ENCODE measurements around the gene ALPK3. TPM values are rescaled to one million over a fixed set of nuclear protein-coding genes. Genes with fewer than 3 reads are reported as not detected.

ALPK3 gene
- polyA plus RNA-seq, 2 donors = 1.8 to 10.5 TPM

DNA sequence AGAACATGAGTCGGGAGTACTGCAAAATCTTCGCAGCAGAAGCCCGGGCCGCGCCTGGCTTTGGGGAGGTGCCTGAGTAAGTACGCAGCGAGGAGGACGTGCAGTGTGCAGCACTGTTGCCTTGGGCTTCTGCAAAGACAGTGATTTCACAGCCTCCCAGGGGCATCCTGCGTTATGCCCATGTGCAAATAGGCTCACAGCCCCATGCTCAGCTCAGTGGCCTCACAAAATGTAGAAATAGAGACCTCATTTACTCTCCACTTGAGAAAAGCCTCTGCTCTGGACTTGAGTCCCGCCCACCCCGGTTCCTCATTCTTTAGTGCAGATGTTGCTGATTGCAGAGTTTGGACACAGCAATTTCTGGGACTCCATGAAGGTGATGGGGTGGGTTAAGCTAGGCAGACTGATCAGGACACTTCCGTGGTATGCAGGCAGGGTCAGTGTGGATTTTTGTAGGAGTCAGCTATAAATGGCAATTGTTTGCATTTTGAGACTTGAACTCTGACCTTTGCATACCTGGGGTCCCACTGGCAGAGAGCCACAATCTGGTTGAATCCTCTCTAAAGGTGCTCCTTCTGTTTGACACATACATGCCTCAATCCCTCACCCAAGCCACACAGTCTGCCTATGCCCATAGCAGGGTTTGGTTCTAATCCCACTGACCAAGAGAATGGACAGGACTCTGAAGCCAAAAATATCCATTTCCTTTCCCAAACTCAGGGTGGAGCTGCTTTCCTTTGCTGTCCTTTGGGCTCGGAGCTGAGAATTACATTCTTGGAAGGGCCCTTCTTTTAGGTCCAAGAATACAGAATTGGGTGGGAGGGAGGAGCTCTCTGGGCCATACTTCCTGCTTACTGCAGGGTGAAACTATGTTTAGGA lies 46.6 kb downstream of the ALPK3 start:
- Histone ChIP-seq H3K36me3 (ENCODE audit: control insufficient read depth in 2 of 2, insufficient read depth in 2 of 2, low read length in 1 of 2) (peaks cover 0 to 4% of the 10 kb centered on the region in 2 donors), H3K4me3 (ENCODE audit: low read depth in 1 of 2, low read length in 2 of 2) (no peak overlapping the region), H3K4me1 (ENCODE audit: control insufficient read depth in 2 of 2, insufficient read depth in 2 of 2, low read length in 1 of 2) (peaks cover 5 to 10% of the 10 kb centered on the region in 2 donors), H3K27ac (ENCODE audit: low read depth in 2 of 2, low read length in 1 of 2) (no peak overlapping the region), H3K9me3 (ENCODE audit: control insufficient read depth in 2 of 2, insufficient read depth in 1 of 2, low read depth in 1 of 2, low read length in 1 of 2) (peaks cover 0 to 3% of the 10 kb centered on the region in 2 donors), H3K27me3 (ENCODE audit: control insufficient read depth in 1 of 2, insufficient read depth in 2 of 2, low read length in 2 of 2) (no peaks in the 10 kb centered on the region)
- 79 to 84% methylated on average over 13 of the region's 13 CpGs for WGBS, 2 donors

DNA sequence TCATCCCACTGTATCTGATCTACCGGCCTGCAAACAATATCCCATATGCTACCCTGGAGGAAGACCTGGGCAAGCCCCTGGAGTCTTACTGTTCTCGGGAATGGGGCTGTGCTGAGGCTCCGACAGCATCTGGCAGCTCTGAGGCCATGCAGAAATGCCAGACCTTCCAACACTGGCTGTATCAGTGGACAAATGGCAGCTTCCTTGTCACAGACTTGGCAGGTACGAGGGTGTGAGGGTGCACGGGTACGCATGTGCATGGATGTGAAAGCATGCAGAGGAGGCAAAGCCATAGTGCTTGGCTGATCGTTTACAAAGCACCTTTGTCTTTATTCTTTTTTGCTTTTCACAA lies 47.3 kb downstream of the ALPK3 start:
- Histone ChIP-seq H3K9me3 (ENCODE audit: control insufficient read depth in 2 of 2, insufficient read depth in 1 of 2, low read depth in 1 of 2, low read length in 1 of 2) (peaks cover 0 to 3% of the 10 kb centered on the region in 2 donors), H3K27ac (ENCODE audit: low read depth in 2 of 2, low read length in 1 of 2) (no peak overlapping the region), H3K27me3 (ENCODE audit: control insufficient read depth in 1 of 2, insufficient read depth in 2 of 2, low read length in 2 of 2) (no peaks in the 10 kb centered on the region), H3K36me3 (ENCODE audit: control insufficient read depth in 2 of 2, insufficient read depth in 2 of 2, low read length in 1 of 2) (peaks cover 0 to 4% of the 10 kb centered on the region in 2 donors), H3K4me1 (ENCODE audit: control insufficient read depth in 2 of 2, insufficient read depth in 2 of 2, low read length in 1 of 2) (peaks cover 4 to 6% of the 10 kb centered on the region in 2 donors), H3K4me3 (ENCODE audit: low read depth in 1 of 2, low read length in 2 of 2) (no peak overlapping the region)
- 78 to 79% methylated on average over 7 of the region's 7 CpGs for WGBS, 2 donors

DNA sequence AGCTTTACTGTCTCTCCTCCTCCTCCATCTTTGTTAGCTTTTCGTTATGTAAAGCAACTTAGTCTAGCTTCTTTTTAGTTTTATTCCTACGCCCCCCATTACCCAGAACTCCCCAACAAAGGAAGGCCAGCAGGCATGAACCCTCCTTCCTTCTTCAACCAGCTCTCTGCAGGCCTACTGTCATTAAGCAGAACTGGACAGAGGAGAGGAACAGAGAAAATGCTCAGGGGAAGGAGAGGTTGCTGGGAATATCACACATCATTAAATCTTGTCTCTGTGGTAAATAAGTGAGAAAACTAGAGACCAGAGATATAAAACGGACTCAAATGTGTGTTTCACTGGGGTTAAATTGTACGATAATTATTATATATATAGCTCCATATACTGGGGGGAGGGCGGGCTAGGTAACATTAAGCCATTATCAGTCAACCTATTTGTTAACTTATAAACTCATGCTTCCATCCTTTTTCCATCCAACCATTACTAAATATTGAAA lies 48.0 kb downstream of the ALPK3 start:
- 90 to 91% methylated on average over 5 of the region's 5 CpGs for WGBS, 2 donors
- Histone ChIP-seq H3K4me3 (ENCODE audit: low read depth in 1 of 2, low read length in 2 of 2) (no peak overlapping the region), H3K4me1 (ENCODE audit: control insufficient read depth in 2 of 2, insufficient read depth in 2 of 2, low read length in 1 of 2) (no peaks in the 10 kb centered on the region), H3K9me3 (ENCODE audit: control insufficient read depth in 2 of 2, insufficient read depth in 1 of 2, low read depth in 1 of 2, low read length in 1 of 2) (no peaks in the 10 kb centered on the region), H3K36me3 (ENCODE audit: control insufficient read depth in 2 of 2, insufficient read depth in 2 of 2, low read length in 1 of 2) (peaks cover 0 to 6% of the 10 kb centered on the region in 2 donors), H3K27ac (ENCODE audit: low read depth in 2 of 2, low read length in 1 of 2) (no peak overlapping the region), H3K27me3 (ENCODE audit: control insufficient read depth in 1 of 2, insufficient read depth in 2 of 2, low read length in 2 of 2) (no peaks in the 10 kb centered on the region)

DNA sequence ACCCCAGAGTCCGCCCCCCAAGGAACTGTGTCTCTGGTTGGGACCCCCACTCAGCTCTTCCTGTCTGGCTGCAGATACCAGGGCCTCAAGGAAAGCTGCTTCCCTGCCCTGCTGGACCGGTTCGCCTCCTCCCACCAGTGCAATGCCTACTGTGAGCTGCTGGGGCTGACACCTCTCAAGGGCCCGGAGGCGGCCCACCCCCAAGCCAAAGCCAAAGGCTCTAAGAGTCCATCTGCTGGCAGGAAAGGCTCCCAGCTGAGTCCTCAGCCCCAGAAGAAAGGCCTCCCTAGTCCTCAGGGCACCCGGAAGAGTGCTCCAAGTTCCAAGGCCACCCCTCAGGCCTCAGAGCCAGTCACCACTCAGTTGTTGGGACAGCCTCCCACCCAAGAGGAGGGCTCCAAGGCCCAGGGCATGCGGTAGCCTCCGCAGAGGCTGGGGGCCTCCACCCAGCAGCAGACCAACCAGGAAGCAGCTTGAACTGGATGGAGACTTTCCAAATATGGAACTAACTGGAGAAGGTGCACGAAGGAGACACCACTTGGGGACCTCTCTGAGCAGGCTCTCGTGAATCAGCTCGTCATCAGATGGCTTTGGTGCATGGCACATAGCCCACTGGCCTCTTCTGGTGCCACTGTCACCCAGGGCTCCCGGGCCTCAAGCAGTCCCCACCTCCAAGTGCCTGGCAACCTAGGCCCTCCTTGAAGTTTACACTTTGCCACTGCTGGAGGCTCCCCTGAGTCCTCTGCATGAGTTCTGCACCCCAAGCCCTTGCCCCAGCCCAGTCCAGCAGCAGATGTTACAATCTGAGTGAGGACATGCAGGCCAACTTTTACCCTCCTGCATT lies 51.1 kb downstream of the ALPK3 start:
- WGBS, 2 donors = 87% methylated on average over 12 of the region's 12 CpGs
- H3K36me3 ChIP-seq (ENCODE audit: control insufficient read depth in 2 of 2, insufficient read depth in 2 of 2, low read length in 1 of 2) = peaks cover 0 to 6% of the 10 kb centered on the region in 2 donors
- H3K9me3 ChIP-seq (ENCODE audit: control insufficient read depth in 2 of 2, insufficient read depth in 1 of 2, low read depth in 1 of 2, low read length in 1 of 2) = no peaks in the 10 kb centered on the region
- H3K27ac ChIP-seq (ENCODE audit: low read depth in 2 of 2, low read length in 1 of 2) = no peak overlapping the region
- H3K4me3 ChIP-seq (ENCODE audit: low read depth in 1 of 2, low read length in 2 of 2) = no peak overlapping the region
- H3K4me1 ChIP-seq (ENCODE audit: control insufficient read depth in 2 of 2, insufficient read depth in 2 of 2, low read length in 1 of 2) = no peaks in the 10 kb centered on the region
- H3K27me3 ChIP-seq (ENCODE audit: control insufficient read depth in 1 of 2, insufficient read depth in 2 of 2, low read length in 2 of 2) = no peaks in the 10 kb centered on the region

DNA sequence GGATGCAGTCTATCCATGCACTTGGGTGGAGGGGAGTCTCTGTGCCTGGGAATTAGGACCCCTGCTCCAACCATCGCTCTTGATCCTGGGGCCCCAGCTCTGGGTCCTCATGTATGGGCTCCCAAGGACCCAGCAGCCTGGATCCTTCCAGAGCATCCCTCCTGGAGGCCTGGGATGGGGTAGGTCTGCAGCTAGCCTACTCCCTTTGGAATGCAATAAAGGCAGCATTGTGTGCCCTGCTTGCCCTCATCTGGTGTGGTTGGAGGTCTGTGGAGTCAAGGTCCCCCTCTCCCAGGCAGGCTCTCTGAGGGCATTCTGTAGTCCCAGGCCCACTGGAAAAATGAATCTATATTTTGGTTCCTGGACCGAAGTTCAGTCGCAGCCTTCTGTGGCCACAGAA lies 52.4 kb downstream of the ALPK3 start:
- 92 to 95% methylated on average over 3 of the region's 3 CpGs for WGBS, 2 donors
- Histone ChIP-seq H3K4me1 (ENCODE audit: control insufficient read depth in 2 of 2, insufficient read depth in 2 of 2, low read length in 1 of 2) (no peaks in the 10 kb centered on the region), H3K9me3 (ENCODE audit: control insufficient read depth in 2 of 2, insufficient read depth in 1 of 2, low read depth in 1 of 2, low read length in 1 of 2) (no peaks in the 10 kb centered on the region), H3K27ac (ENCODE audit: low read depth in 2 of 2, low read length in 1 of 2) (no peak overlapping the region), H3K36me3 (ENCODE audit: control insufficient read depth in 2 of 2, insufficient read depth in 2 of 2, low read length in 1 of 2) (peaks cover 0 to 6% of the 10 kb centered on the region in 2 donors), H3K27me3 (ENCODE audit: control insufficient read depth in 1 of 2, insufficient read depth in 2 of 2, low read length in 2 of 2) (no peaks in the 10 kb centered on the region), H3K4me3 (ENCODE audit: low read depth in 1 of 2, low read length in 2 of 2) (no peak overlapping the region)

DNA sequence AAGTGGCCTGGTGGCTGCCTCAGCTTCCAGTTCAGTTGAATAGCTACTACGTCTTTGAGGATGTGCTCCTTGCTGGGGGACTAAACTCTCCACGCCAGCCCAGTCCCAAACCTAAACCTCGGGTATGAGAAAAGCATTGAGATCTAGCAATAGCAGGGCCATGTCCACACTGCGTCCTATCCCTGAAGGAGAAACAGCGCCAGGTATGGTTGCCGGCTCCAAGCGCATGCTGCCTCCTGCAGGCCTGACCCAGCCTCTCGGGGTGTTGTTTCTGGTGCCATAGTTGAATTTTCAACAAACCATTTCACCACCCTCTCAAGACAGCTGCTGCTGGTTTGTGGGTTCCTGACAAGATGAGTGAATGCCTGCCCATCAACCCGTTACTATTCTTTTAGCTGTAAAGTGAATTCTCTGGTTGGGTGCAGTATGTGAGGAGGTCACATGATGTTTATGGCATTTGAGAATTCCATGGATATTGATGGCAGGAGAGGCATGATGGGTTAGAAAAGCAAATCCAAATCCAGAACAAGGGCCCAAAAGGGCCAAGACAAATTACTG lies 54.4 kb downstream of the ALPK3 start:
- no peaks in the 10 kb centered on the region for H3K27me3 ChIP-seq (ENCODE audit: control insufficient read depth in 1 of 2, insufficient read depth in 2 of 2, low read length in 2 of 2)
- no peaks in the 10 kb centered on the region for H3K4me1 ChIP-seq (ENCODE audit: control insufficient read depth in 2 of 2, insufficient read depth in 2 of 2, low read length in 1 of 2)
- H3K4me3 ChIP-seq (ENCODE audit: low read depth in 1 of 2, low read length in 2 of 2) = no peak overlapping the region
- 91 to 93% methylated on average over 9 of the region's 9 CpGs for WGBS, 2 donors
- H3K9me3 ChIP-seq (ENCODE audit: control insufficient read depth in 2 of 2, insufficient read depth in 1 of 2, low read depth in 1 of 2, low read length in 1 of 2) = no peaks in the 10 kb centered on the region
- peaks cover 0 to 6% of the 10 kb centered on the region in 2 donors for H3K36me3 ChIP-seq (ENCODE audit: control insufficient read depth in 2 of 2, insufficient read depth in 2 of 2, low read length in 1 of 2)
- no peak overlapping the region for H3K27ac ChIP-seq (ENCODE audit: low read depth in 2 of 2, low read length in 1 of 2)

DNA sequence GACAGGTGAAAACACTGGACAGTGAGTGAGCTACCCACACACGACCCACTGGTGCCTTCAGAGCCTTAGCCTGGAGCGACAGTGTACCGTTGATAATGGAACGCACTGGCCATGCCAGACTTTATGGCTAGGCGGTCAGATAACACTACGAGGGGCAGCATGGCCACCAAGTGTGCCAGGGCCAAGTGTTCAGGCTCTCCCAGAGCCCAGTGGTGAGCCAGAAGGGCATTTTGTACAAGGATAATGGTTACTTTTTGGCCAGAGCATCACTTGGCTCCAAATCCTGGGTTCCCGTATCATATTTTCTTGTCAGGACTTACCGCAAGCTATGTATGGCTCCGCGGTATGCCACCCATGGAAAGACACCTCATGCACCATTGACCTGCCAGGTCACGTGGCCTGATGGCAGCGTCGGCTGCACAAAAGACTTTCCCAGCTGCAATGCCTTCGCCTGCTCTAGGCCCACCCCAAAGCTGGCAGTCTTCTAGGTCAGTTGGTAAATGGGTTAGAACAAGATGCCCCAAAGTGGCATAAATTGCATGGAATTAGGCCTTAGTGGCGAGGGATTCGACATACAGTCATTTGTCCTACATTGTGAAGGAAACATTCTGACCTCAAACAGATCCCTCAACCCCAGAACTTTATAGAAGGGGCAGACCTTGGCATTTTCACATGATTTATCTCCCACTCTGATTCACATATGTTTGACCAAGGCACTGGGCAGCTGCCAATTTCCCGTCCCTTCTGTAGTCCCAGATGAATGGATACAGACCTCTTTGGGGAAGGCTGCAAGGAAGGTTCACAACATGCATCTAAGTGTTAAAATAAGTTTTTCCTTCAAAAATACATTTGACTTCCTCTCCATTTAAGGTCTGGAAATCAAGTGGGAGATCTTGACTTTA lies 55.1 kb downstream of the ALPK3 start:
- WGBS, 2 donors = 87 to 91% methylated on average over 17 of the region's 17 CpGs
- H3K27me3 ChIP-seq (ENCODE audit: control insufficient read depth in 1 of 2, insufficient read depth in 2 of 2, low read length in 2 of 2) = no peaks in the 10 kb centered on the region
- H3K4me3 ChIP-seq (ENCODE audit: low read depth in 1 of 2, low read length in 2 of 2) = no peak overlapping the region
- peaks cover 0 to 5% of the 10 kb centered on the region in 2 donors for H3K36me3 ChIP-seq (ENCODE audit: control insufficient read depth in 2 of 2, insufficient read depth in 2 of 2, low read length in 1 of 2)
- H3K27ac ChIP-seq (ENCODE audit: low read depth in 2 of 2, low read length in 1 of 2) = no peak overlapping the region
- H3K9me3 ChIP-seq (ENCODE audit: control insufficient read depth in 2 of 2, insufficient read depth in 1 of 2, low read depth in 1 of 2, low read length in 1 of 2) = no peaks in the 10 kb centered on the region
- no peaks in the 10 kb centered on the region for H3K4me1 ChIP-seq (ENCODE audit: control insufficient read depth in 2 of 2, insufficient read depth in 2 of 2, low read length in 1 of 2)

DNA sequence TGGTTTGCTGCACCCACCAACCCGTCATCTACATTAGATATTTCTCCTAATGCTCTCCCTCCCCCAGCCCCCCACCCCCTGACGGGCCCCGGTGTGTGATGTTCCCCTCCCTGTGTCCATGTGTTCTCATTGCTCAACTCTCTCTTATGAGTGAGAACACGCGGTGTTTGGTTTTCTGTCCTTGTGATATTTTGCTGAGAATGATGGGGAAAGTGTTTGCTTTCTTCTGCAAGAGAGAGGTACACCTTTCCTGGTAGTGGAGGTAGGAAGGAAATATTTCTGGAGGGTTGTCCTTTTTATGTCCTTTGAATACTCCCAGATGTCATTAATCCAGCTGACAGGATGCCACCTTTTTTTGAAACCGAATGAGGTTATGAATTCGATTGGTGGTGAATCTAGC lies 56.8 kb downstream of the ALPK3 start:
- no peak overlapping the region for H3K4me3 ChIP-seq (ENCODE audit: low read depth in 1 of 2, low read length in 2 of 2)
- WGBS, 2 donors = 47 to 54% methylated on average over 7 of the region's 7 CpGs
- no peaks in the 10 kb centered on the region for H3K27me3 ChIP-seq (ENCODE audit: control insufficient read depth in 1 of 2, insufficient read depth in 2 of 2, low read length in 2 of 2)
- H3K27ac ChIP-seq (ENCODE audit: low read depth in 2 of 2, low read length in 1 of 2) = no peak overlapping the region
- no peaks in the 10 kb centered on the region for H3K9me3 ChIP-seq (ENCODE audit: control insufficient read depth in 2 of 2, insufficient read depth in 1 of 2, low read depth in 1 of 2, low read length in 1 of 2)
- peaks cover 0 to 3% of the 10 kb centered on the region in 2 donors for H3K36me3 ChIP-seq (ENCODE audit: control insufficient read depth in 2 of 2, insufficient read depth in 2 of 2, low read length in 1 of 2)
- H3K4me1 ChIP-seq (ENCODE audit: control insufficient read depth in 2 of 2, insufficient read depth in 2 of 2, low read length in 1 of 2) = no peaks in the 10 kb centered on the region

All from esophagus (tissue), 2 donors.